GM18505 (cell line): ENCODE data around the gene TMEM139.
"Not testable (repeated sequence)": the region's sequence is repeated elsewhere in the genome, so short reads cannot be mapped to it uniquely, and the experiment has no call there.

Experiments
- ATAC-seq: cut with Tn5 transposase; IDR thresholded peaks from one replicate; pipeline ENCODE4 v1.9.1; 2021; ENCODE audit not compliant: unreplicated experiment
- POLR2A ChIP-seq: IDR thresholded peaks from 4 replicates; pipeline ENCODE4 v1.6.1; 2011; ENCODE audit warnings: borderline replicate concordance; ENCODE audit not compliant: insufficient read depth, insufficient read length; ENCODE audit errors: extremely low read depth

Gene TMEM139

GRCh38 chr7:143288836-143289235 lies 4.1 kb downstream of the TMEM139 start:
- ATAC-seq: no peak
- no peak for TF ChIP-seq POLR2A

DNA sequence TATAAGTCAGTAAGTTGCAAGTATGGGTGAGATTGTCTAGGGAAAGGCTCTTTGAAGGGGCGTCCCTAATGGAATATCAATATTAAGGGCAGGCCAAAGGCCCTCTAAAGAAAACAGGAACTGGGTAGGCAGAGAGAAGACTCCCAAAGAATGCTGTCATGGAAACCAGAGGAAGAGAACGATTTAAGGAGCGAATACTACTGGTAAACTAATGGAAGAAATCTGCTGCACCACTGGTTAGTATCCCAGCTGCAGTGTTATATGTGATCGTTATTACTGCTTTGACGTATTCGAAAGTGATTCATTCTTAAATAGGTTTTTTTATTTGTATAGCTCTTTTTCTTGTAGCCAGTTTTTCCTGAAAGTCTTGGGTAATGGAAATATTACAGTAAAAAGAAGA lies 4.7 kb downstream of the TMEM139 start:
- ATAC-seq: no peak
- no peak for TF ChIP-seq POLR2A

- ATAC-seq: not testable (repeated sequence)
These were observed 5.1 kb downstream of the TMEM139 start for GRCh38 chr7:143289888-143290287.

DNA sequence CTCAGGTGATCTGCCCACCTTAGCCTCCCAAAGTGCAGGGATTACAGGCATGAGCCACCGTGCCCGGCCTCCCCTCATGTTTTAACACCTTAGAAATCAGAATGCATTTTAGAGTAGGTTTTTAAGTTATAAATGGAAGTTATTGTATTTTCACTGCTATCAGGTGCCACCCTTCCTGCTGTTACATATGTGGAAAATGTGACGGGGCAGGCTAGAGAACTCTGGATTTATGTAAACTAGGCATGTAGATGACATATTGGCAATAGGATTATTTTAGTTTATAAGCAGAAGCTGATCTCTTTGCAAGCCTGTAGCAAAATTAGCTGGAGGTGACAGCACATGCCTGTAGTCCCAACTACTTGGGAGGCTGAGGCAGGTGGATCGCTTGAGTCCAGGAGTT lies 5.5 kb downstream of the TMEM139 start:
- ATAC-seq: no peak
- no peak for TF ChIP-seq POLR2A

- TF ChIP-seq POLR2A: no peak
- ATAC-seq: no peak
These were observed 8.1 kb downstream of the TMEM139 start for GRCh38 chr7:143292876-143293275.

DNA sequence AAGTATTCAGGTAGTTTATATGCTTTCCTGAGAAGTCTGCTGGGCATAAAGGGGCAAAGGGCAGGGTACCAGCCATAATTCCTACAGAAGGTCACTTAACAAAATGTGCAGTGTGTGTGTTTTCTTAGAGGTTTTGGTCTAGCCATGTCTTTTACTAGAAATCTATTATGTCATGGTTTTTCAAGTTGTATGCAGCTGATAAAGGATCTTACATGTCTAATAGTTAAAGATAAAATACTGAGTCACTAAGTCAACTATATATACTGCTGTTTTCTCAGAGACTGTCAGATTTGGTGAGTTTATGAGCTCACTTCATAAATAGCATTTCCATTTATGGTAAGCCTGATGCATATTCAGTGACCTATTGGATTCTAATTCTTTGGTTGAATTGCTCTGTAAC lies 11.1 kb downstream of the TMEM139 start:
- no peak for ATAC-seq
- no peak for TF ChIP-seq POLR2A

DNA sequence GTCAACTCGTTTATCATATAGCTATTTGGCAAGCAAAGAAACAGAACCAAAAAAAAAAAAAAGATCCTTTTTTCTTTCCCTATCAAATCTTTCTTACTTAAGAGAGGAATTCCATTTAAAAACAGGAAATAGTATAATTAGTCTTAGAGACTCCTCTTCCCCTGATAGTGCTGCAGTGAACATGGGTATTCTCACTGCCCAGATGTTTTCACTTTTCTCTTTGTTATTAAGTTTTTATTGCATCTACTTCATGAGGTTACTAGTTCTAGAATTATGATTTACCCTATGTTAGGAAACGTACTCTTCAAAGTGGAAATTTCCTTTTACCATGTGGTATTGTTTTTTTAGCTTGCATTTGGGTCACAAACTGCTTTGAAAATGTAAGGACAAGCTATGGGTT lies 11.9 kb downstream of the TMEM139 start:
- TF ChIP-seq POLR2A: no peak
- no peak for ATAC-seq

GRCh38 chr7:143299346-143299745 lies 14.6 kb downstream of the TMEM139 start:
- TF ChIP-seq POLR2A: no peak
- ATAC-seq: no peak

- no peak for ATAC-seq
These were observed 15.1 kb downstream of the TMEM139 start for GRCh38 chr7:143299840-143300239.

DNA sequence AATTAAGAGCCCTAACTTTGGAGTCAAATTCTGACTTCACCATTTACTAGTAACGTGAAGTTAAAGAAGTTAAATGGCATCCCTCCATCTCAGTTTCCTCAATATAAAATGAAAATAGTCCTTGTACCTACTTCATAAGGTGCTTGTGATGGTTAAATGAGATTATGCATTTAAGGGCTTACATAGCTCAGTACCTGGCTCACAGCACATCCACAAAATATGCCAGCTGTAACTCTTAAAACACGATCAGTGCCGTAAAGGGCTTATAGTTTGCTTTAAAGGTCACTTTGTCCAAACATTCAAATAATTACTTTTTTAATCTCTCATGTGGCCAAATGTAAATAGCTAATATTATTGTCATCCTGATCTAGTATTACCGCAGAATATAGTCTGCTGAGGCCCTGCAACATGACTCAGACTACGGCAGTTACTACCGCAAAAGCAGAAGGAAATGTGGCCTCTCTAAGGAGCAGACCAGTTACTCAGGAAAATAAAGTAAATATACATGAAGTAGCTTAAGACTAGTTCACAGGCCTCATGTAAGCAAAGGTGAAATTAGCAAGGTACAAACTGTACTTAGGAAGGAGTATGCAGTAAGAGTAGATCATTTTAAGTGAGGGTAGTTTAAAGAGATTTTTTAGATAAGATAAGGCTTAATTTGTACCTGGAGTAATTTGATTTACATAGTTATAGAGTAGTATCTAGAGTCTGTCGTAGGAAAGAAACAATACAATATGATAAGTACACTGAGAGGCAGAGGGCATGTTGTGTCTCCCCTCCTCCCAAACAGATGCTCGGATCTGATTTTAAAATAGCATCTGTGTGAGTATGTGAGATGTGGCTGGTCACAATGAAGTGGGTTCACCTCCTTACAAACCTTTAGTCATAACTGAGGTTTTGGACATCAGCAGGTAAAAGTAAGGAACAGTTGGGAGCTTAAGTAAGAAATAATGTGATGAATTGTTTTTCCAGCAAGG lies 16.5 kb downstream of the TMEM139 start:
- no peak for ATAC-seq
- TF ChIP-seq POLR2A: no peak

More at GRCh38 chr7:143299840-143300239, 15.1 kb downstream of the TMEM139 start:
- no peak for TF ChIP-seq POLR2A

DNA sequence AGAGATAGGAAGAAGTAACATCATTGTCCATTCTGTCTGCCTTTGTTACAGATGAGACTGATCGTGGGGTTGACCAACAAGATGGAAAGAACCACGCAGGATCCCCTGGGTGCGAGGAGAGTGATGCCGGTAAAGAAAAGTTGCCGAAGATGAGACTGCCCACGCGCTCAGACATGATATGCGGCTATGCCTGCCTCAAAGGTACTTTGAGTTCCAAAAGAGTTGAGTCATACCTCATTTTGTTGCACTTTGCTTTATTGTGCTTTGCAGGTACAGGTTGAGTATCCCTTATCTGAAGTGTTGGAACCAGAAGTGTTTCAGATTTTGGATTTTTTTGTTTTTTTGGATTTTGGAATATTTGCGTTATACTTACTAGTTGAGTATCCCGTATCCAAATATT lies 19.0 kb downstream of the TMEM139 start:
- no peak for TF ChIP-seq POLR2A
- no peak for ATAC-seq

DNA sequence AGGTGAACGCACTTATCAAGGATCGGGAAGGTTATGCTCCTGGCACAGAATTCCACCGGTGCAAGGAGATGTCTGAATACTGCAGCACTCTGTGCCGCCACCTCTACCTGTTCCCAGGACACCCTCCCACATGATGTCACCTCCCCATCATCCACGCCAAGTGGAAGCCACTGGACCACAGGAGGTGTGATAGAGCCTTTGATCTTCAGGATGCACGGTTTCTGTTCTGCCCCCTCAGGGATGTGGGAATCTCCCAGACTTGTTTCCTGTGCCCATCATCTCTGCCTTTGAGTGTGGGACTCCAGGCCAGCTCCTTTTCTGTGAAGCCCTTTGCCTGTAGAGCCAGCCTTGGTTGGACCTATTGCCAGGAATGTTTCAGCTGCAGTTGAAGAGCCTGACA lies 20.2 kb downstream of the TMEM139 start:
- ATAC-seq: no peak
- no peak for TF ChIP-seq POLR2A

DNA sequence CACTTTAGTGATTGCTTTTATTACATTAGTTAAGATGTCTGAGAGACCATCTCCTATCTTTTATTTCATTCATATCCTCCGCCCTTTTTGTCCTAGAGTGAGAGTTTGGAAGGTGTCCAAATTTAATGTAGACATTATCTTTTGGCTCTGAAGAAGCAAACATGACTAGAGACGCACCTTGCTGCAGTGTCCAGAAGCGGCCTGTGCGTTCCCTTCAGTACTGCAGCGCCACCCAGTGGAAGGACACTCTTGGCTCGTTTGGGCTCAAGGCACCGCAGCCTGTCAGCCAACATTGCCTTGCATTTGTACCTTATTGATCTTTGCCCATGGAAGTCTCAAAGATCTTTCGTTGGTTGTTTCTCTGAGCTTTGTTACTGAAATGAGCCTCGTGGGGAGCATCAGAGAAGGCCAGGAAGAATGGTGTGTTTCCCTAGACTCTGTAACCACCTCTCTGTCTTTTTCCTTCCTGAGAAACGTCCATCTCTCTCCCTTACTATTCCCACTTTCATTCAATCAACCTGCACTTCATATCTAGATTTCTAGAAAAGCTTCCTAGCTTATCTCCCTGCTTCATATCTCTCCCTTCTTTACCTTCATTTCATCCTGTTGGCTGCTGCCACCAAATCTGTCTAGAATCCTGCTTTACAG lies 20.8 kb downstream of the TMEM139 start:
- ATAC-seq: no peak
- TF ChIP-seq POLR2A: no peak

- no peak for ATAC-seq
- TF ChIP-seq POLR2A: no peak
These were observed 23.9 kb downstream of the TMEM139 start for GRCh38 chr7:143308632-143309031.
